ENCODE measurements around the gene COL4A1.

DNA sequence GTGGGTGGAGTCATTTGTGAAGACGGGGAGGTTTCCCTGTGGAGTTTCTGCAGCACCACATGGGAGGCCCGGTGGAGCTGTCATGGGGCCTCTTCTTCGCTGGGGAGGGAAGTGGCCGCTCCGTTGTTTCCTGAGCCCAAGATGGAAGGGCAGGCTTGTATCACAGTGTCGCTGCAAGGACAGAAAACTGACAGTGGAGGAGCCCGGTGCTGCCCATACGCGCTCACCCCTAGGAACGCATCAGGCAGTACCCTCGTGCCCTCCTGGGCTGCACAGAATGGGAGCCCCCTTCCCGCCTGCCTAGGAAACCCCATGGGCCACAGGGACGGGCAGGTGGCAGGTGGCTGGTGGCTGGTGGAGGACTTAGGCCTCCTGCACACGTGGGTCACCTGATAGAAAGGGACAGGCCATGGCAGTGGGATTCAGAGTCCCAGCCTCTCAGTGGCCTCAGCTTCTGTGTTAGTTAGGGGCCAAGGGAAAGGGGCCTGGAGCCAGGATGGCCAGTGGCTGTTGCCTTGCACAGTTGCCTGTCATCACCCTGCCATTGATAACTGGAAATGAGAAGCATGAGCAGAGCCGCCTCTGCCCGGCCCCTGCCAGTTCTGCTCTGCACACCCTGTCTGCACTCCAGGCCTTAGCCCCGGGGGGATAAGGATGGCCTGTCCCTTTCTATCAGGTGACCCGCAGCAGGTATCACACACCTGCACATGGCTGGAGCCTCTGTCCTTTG, 7.7 kb upstream of the COL4A1 start:
- TF ChIP-seq SUZ12 (IDR thresholded peaks at IDR 0.05), result no peak
- no peak for TF ChIP-seq FOXA1 (IDR thresholded peaks at IDR 0.05)
- TF ChIP-seq NFRKB (IDR thresholded peaks at IDR 0.05), result no peak
- TF ChIP-seq BHLHE40 (IDR thresholded peaks at IDR 0.05; ENCODE audit: borderline replicate concordance), result no peak
- TF ChIP-seq, protein P1, sequence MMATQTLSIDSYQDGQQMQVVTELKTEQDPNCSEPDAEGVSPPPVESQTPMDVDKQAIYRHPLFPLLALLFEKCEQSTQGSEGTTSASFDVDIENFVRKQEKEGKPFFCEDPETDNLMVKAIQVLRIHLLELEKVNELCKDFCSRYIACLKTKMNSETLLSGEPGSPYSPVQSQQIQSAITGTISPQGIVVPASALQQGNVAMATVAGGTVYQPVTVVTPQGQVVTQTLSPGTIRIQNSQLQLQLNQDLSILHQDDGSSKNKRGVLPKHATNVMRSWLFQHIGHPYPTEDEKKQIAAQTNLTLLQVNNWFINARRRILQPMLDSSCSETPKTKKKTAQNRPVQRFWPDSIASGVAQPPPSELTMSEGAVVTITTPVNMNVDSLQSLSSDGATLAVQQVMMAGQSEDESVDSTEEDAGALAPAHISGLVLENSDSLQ (IDR thresholded peaks at IDR 0.05), result no peak
- TF ChIP-seq FOXK2 (IDR thresholded peaks at IDR 0.05), result no peak
- no peak for TF ChIP-seq SP1 (IDR thresholded peaks at IDR 0.05)

Measured in HEK293T (cell line).